ENCODE measurements around the gene CCDC69.
"Not testable (repeated sequence)": the region's sequence is repeated elsewhere in the genome, so short reads cannot be mapped to it uniquely, and the experiment has no call there.

CCDC69 gene

DNA sequence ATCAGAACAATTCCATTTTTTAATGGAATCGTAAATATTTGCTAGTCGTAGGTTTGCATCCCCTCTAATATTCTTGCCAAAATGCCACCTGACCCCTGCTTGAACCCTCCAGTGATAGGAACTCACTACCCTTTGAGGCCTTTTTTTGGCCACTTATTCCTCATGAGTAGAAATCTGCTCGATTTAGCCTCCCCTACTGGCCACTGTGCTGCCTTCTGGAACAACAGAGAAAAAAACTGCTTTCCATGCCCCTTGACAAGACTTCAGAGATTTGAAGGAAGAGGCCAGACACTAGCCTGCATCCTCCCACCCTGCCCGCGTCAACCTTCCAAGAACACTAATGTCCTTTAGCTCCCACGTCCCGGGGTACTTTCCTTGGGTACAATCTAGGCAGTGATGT, 4.1 kb downstream of the CCDC69 start:
- no peak for DNase-seq

DNA sequence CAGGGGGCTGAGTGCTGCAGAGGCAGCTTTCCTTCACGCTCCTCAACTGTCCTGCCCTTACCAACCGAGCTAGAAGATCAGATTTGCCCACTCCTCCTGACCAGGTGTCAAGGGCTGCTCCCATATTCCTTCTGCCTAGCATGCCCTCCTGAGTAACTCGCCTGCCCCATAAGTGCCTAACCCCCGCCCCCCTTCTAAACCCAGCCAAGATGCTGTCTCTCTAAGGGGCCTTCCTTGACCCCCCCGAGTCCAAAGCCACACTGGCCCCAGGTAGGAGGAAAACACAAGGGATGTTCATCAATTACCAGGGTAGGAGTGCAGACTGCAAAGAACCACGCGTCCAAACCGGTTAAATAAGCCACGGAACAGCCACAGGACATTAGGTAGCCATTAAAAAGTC, 4.8 kb downstream of the CCDC69 start:
- no peak for DNase-seq

DNA sequence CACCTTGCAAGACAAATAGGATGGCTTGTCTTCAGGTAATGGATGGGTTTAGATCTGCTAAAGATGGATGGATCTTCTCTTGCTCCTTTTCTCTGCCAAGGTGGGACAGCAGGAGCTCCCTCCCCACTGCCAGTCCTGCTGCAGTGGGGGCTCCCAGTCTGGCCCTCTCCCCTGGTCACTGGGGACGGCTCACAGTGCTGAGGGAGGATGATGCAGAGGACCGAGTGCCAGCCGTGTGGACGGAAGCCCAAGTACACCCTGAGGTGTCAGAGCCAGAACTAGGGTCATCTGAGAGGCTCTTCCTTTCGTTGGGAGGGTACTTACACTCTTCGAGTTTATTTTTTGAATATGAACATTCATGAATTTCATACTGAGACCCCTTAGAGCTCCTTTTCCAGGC, 5.7 kb downstream of the CCDC69 start:
- no peak for DNase-seq

DNA sequence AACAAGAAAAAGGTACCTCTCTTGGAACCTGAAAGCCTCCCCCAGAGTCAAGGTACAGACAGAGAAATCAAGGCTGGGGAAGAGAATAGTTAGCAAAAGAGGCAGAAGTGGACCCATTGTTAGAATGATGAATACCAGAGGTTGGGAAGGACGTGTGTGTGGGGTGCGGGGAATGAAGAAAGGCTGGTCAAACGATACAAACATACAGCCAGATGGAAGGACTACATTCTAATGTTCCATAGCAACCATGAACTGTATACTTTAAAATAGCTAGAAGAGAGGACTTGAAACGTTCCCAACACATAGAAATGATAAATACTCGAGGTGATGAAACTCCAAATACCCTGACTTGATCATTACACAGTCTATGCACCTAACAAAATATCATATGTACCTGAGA, 7.1 kb downstream of the CCDC69 start:
- no peak for DNase-seq

DNA sequence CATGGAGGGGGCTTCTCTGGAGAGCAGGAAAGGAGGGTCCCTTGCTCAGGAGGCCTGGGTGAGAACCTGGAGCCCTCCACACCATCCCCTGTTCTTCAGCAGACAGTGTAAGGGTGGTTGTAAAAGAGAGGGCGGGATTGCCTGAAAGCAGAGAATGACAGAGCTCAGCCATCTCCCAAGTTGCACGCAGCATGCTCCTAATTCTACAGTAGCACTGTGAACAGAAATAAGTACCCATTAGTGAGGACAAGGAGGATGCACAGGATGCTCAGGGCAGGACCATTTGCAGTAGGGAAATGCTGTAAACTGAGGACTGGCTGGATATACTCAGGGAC, 8.4 kb downstream of the CCDC69 start:
- no peak for DNase-seq

DNA sequence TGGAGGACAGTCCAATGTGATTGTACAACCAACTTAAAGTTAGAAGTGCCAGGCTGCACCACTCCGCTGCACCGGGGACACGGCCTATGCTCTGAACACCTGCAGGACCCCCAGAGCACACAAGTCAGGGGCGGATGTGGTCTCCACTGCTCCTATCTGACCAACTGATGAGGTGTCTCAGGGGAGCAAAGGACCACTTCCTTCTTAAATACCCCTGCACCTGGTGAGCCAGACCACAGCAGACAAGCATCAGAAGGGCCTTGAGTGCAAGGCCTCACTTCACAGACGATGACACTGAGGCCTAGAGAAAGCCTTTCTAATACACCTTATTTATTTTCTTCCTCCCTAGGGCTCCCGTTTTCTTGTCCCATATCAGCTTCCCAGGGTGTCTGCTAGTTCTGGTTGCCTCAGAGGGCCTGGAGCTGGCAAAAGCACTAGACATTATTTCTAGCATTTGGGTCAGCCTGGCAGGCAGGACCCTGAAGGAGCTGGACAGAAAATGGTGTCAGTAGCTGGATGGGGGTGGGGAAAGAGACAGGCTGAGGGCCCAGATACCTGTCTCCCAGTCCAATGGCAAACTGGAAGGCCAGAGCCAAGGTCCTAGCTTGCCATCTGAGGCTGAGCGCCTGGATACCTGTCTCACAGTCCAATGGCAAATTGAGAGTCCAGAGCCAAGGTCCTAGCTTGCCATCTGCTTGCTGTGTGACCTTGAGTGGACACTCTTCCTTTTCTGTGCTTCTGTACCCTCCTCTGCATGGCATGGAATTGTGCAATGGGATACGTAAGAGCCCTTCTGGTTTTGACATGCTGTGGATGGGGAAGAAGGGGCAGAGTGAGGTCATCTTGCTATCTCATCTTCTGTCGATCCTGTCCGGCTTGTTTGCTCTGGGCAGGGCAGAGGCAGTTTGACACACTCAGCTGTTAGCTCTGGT, 9.0 kb downstream of the CCDC69 start:
- no peak for DNase-seq

DNA sequence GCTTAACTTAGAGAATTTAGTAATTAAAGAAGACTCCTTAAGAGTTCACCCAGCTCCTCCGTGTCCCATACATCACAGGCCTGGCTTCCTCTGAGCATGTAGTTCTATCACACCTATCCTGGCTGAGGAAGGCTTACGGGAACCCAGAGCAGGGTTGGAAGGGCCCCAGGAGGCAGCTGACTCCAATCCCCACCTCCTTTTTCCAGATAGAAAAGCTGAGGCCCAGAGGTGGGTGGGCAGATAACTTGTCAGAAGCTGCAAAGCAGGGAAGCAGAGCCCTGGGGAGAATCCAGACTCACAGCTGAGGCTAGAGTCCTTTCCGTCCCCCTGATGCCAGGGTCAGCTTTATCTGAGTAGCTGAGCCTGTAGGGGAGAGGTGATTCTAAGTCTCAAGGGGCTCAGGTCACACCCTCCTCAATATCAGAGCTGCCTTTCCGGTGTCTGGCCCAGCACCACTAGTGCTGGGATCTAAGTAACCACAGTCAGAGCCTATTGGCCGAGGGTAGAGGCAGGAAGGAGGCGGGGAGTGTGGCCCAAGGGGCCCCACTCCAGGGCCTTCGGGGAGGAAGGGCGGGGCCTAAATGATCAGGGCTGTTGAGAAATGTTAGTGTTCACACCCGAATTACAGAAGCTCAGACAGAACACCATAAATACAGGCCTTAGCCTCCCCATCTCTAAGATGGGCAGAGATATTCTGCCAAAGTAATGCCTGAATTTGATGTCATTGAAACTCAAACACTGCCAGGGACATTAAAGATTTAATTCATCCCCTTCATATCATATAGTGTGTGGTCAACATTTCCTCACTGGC, 9.9 kb downstream of the CCDC69 start:
- DNase-seq = no peak

DNA sequence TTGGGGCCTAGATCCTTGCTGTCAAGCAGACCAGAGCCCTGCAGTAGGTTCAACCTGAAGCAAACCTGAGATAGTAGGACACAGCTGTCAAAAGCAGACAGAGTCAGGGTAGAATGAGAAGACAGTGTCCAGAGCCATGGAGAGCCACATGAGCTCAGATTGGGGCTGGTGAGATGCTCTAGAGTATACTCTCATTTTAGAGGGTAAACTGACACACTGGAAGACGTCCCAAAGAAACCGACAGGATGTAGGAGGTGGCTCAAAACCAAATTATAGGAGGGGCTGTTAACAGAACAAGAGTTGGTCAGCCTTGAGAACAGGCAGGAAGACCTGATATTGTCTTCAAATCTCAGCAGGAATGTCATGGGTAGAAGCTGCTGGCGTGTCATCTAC, 11.5 kb downstream of the CCDC69 start:
- DNase-seq = no peak

DNA sequence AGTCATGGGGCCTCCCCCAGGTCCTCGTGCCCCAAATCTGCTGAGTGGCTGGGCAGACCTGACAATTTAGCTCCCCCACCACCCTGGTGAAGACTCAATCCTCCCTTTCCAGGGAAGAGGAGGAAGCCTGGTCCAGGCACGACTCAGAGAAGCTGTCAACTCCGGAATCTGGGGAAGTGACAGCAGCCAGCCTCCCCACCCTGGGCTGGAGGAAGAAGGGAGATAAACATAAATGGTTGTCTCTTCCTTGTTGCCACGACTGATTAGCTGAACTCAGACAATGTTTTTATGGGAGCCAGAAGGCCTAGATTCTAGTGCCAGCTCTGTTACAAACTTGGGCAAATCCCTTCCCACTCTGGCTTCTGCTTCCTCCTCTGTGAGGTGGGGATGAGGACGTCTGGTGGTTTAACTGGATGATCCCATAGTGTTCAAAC, 15.4 kb downstream of the CCDC69 start:
- DNase-seq = no peak

DNA sequence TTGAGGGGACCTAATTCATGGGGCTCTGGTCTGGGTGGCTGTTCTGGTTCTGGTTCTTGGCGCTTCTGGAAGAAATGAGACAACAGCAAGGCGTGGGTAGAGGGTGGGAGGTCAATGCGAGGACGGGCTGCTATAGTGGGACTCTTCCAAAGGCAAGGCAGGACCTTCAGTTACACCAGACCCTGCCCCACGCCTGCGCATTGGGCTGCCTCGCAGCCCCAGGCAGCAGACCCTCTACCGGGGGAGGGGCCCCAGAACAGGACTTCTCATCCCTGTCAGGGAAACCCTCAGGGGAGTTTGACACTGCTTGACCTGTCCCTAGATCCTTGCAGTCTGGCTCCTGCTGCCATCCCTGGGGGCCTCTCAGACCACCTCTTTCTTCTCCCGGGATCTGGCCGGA, 18.5 kb downstream of the CCDC69 start:
- DNase-seq = no peak

DNA sequence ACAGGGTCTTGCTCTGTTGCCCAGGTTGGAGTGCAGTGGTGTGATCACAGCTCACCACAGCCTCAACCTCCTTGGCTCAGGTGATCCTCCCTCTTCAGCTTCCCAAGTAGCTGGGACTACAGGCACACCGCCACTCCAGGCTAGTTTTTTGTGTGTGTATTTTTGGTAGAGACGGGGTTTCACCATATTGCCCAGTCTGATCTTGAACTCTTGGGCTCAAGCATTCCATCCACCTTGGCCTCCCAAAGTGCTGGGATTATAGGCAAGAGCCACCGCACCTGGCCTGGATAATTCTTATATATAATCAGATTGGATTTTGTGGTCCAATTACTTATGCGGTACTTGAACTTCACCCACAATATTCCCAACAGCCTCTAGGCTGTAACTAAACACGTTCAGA, 19.8 kb downstream of the CCDC69 start:
- DNase-seq = no peak

DNA sequence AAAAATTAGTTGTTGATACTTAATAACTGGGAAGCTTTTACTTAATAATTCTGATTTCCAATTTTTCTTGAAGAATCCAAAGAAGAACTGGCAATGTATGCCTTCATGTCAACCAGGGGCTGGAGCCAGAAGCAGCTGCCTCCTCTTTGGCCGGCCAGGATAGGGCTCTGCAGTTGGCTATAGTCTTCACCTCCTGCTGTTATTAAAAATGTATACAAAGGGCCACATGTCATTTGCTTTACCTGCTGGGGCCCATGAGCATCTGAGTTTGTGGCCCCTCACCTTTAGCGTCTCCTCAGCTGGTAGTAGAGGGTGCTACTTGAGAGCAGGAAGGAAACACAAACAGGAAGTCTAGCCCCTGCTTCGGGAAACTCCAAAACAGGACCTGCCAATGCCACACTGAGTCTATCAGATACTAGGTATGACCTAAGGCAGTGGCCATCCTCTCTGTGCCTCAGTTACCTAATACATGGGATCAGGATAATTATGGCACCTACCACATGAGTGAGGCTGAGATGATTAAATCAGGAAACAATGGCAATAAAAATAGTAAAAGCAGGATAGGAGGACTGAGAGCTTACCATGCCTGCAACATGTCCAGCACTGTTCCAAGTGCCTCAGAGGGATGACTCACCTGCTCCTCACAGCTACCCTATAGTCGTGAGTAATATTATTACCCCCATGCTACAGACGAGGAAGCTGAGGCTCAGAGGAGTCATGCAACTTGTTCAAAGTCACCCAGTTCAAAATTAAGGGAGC, 21.3 kb downstream of the CCDC69 start:
- no peak for DNase-seq

DNA sequence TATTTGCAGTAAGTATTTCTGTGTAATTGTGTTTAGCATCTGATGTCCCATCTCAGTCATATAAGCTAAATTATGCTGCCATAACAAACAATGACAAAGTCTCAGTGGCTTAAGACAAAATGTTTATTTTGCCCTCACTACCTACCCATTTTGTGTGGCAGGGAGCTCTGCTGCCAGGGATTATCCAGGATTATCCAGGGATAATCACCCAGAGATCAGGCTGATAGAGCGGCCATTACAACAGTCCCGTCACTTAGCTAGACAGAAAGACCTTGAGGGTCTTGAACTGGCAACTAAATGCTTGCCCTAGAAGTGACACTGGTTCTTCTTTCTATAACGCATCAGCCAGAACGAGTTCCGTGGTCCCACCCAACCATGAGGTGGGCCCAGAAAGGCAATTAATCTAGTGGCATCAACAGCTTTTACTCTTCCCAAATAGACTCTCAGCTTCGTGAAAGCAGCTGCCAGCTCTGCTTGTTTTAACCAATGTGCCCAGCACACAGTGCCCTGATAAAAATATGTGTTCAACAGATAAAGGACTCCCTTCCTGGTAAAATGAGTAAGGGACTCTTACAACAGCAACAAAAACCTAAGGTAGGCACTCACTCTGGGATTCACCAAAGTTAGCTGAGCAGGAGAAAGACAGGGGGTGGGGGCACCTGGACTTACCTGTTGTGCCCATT, 22.8 kb downstream of the CCDC69 start:
- DNase-seq = no peak

DNA sequence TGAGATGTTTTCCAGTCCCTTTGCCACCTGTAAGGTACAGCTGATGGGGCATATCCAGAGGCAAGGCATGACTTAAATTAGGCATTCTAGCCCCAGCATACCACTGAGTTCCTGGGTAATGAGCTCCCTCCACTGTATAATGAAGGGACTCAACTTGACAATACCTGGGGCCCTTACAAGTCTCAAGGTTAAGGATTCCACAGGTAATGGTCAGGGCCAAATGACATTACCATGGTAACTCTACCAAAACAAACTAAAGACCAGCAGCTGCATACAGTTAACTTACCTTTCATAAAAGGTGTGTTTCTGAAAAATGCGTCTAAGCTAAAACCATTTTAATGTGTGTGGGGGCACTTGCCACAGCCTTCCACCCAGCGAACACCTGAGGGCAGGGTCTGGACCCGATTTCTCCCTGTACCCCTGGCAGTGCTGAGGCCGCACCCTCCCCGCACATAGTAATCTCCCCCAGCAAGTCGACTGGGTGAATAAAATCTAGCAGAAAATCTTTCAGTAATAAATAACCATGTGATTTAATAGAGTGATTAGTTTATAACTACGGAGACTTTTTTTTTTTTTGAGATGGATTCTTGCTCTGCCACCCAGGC, 24.2 kb downstream of the CCDC69 start:
- no peak for DNase-seq

DNA sequence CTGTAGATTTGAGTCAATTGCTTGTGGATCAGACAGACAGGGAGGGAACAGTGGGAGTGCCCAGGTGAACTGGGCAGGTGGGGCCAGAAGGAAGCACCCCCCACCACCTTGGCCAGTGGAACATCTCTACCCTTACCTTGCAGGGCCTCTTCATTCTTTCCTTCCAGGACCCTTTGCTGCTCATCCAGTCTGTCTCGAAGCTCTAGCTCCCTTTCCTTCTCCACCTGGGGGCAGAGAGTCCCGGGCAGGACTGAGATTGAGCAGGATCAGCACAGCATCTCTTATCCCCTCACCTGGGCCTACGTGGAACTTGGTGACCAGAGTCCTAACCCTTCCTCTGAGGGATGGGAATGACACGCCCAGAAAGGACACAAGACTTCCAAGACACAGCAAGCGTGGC, 25.0 kb downstream of the CCDC69 start:
- DNase-seq = no peak

DNA sequence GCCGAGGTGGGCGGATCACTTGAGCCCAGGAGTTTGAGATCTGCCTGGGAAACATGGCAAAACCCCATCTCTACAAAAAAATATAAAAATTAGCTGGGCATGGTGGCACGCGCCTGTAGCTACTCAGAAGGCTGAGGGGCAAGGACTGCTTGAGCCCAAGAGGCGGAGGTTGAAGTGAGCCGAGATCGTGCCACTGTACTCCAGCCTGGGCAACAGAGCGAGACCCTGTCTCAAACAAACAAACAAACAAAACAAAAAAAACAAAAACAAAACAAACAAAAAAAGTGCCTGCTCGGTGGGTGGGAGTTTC, 26.6 kb downstream of the CCDC69 start:
- DNase-seq = not testable (repeated sequence)

DNA sequence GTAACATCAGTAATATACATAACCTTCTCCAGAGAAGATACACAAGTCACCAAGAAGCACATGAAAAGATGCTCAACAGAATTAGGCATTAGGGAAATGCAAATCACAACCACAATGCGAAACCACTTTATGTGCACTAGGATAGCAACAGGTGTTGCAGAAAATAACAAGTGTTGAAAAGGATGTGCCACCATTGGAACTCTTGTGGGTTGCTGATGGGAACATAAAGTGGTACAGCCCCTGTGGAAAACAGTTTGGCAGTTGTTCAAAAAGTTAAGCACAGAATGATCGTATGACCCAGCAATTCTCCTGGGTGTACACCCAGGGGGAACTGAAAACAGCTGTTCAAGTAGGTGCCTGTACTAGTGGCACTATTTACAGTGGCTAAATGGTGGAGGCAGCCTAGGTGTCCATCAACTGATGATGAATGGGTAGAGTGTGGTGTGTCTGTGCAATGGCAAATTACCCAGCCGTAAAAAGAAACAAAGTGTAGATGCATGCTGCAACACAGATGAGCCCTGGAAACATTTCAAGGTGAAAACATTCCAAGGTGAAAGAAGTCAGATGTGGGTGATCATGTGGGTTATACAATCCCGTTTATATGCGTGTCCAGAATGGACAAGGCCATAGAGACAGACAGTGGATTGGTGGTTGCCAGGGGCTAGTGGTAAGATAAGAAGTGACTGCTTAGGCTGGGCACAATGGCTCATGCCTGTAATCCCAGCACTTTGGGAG, 27.2 kb downstream of the CCDC69 start:
- DNase-seq = no peak

DNA sequence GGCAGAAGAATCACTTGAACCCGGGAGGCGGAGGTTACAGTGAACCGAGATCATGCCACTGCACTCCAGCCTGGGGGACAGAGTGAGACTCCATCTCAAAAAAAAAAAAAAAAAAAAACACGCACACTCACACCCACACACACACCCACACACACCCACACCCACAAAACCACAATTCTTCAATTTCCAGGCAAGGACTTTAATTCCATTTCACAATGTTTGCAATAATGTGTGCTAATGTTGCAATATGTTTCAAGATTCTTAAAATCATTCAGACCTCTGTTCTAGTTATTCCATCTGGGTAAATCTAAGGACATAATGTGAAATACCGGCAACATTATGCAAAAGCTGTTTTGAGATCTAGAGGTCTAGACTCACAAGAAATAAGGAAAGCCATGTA, 28.3 kb downstream of the CCDC69 start:
- no peak for DNase-seq

DNA sequence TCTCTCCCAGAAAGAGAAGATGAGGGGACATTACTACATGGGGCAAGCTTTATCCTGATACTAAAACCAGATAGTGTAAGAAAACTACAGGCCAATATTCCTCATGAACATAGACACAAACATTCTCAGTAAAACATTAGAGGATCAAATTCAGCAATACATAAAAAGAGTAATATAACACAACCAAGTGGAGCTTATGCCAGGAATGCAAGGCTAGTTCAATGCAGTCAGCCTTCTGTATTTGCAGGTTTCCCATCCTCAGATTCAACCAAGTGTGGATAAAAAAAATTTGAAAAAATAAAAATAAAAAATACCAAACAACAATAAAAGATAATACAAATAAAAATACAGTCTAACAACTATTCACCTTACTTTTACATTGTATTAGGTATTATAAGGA, 31.3 kb downstream of the CCDC69 start:
- DNase-seq = no peak

DNA sequence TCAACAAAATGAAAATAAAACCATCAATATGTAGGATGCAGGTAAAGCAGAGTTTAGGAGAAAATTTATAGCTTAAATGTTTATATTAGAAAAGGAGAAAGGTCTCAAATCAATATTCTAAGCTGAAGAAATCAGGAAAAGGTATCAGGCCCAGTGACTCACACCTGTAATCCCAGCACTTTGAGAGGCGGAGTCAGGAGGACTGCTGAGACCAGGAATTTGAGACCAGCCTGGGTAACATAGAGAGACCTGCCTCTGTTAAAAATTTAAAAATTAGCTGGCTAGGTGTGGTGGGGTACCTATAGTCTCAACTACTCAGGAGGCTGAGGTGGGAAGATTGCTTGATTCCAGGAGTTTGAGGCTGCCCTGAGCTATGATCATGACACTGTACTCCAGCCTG, 32.2 kb downstream of the CCDC69 start:
- no peak for DNase-seq

DNA sequence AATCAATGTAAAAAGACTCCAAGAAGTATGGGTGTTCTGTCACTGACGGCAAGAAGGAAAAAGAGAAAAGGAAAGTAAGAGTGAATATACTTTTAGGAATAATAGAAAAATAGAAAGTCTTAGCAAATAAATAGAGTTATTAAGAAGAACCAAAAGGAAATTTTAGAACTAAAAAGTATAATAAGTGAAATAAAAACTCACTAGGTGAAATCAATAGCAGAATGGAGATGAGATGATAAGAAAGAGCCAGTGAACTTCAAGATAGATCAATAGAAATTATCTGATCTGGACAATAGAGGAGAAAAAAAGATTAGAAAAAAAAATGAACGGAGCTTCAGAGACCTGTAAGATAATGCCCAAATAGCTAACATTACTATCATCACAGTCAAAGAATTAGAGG, 34.7 kb downstream of the CCDC69 start:
- no peak for DNase-seq

DNA sequence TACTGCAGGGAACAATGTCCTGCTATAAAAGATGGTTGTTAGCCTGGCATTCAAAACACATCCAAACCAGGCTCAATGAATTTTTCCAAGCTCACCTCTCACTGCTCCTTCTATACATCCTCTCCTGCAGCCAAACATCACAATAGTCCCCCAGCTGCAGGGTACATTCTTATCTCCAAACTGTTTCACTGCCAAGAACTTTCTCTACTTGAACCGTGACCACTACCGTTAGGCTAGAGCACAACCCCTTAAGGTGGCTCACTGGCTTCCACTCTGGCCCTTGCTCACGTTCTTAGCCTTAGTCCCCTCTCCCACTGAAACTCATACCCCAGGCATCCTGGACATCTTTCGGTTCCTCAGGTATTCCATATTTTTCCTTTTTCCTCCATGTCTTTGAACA, 37.4 kb downstream of the CCDC69 start:
- DNase-seq = no peak
